HEK293 (cell line): ENCODE measurements around the gene ANKRD11.

Experiments used
- CTCF ChIP-seq: fragments of 450-650 bp; formaldehyde crosslinking; IDR thresholded peaks from 2 replicates; pipeline ENCODE4 v1.5.1; 2016; ENCODE audit warnings: missing biosample characterization, missing genetic modification characterization
- ELK4 ChIP-seq: IDR thresholded peaks from 2 replicates; pipeline ENCODE4 v1.6.1; 2011; ENCODE audit warnings: mild to moderate bottlenecking, low read depth, low read length, borderline replicate concordance
- PRDM1 ChIP-seq: fragments of 450-650 bp; formaldehyde crosslinking; IDR thresholded peaks from 2 replicates; pipeline ENCODE4; 2016; ENCODE audit warnings: missing biosample characterization, missing genetic modification characterization
- YY1 ChIP-seq: fragments of 450-650 bp; formaldehyde crosslinking; IDR thresholded peaks from 2 replicates; pipeline ENCODE4 v1.5.1; 2018; ENCODE audit warnings: missing biosample characterization, missing genetic modification characterization
- ZBTB21 ChIP-seq: fragments of 450-650 bp; formaldehyde crosslinking; IDR thresholded peaks from 2 replicates; pipeline ENCODE4 v1.5.1; 2017; ENCODE audit warnings: missing biosample characterization, missing genetic modification characterization
- ZNF10 ChIP-seq: fragments of 450-650 bp; formaldehyde crosslinking; IDR thresholded peaks from 2 replicates; pipeline ENCODE4 v1.5.1; 2017; ENCODE audit warnings: missing biosample characterization, missing genetic modification characterization
- ZNF23 ChIP-seq: fragments of 450-650 bp; formaldehyde crosslinking; IDR thresholded peaks from 2 replicates; pipeline ENCODE4 v1.5.1; 2016; ENCODE audit warnings: missing biosample characterization, missing genetic modification characterization, borderline replicate concordance
- ZNF341 ChIP-seq: fragments of 450-650 bp; formaldehyde crosslinking; IDR thresholded peaks from 2 replicates; pipeline ENCODE4; 2016; ENCODE audit warnings: low read depth, missing biosample characterization, missing genetic modification characterization
- ZNF558 ChIP-seq: fragments of 450-650 bp; formaldehyde crosslinking; IDR thresholded peaks from 2 replicates; pipeline ENCODE4 v1.5.1; 2016; ENCODE audit warnings: missing biosample characterization, missing genetic modification characterization
- ZNF639 ChIP-seq: fragments of 450-650 bp; formaldehyde crosslinking; IDR thresholded peaks from 2 replicates; pipeline ENCODE4 v1.5.1; 2016; ENCODE audit warnings: missing biosample characterization, missing genetic modification characterization
- ZNF830 ChIP-seq: fragments of 450-650 bp; IDR thresholded peaks from 2 replicates; pipeline ENCODE4 v1.5.0; 2018; ENCODE audit warnings: missing biosample characterization, missing genetic modification characterization, low read depth, mild to moderate bottlenecking, moderate library complexity
- TF ChIP-seq, protein P1 (sequence below): fragments of 450-650 bp; formaldehyde crosslinking; IDR thresholded peaks from 2 replicates; pipeline ENCODE4 v1.5.1; 2016; ENCODE audit warnings: missing biosample characterization, missing genetic modification characterization
- TF ChIP-seq, protein P2 (sequence below): fragments of 450-650 bp; formaldehyde crosslinking; conservative IDR thresholded peaks from 2 replicates; pipeline ENCODE4 v1.5.1; 2016; ENCODE audit warnings: low read depth, missing biosample characterization, missing genetic modification characterization

GRCh38 chr16:89460556-89460955 is 29.8 kb downstream of the ANKRD11 start:
- TF ChIP-seq ZNF558 (tag by site-specific recombination): no peak
- no peak for TF ChIP-seq CTCF
- TF ChIP-seq ZNF639: no peak
- no peak for TF ChIP-seq ELK4
- TF ChIP-seq, protein P1, sequence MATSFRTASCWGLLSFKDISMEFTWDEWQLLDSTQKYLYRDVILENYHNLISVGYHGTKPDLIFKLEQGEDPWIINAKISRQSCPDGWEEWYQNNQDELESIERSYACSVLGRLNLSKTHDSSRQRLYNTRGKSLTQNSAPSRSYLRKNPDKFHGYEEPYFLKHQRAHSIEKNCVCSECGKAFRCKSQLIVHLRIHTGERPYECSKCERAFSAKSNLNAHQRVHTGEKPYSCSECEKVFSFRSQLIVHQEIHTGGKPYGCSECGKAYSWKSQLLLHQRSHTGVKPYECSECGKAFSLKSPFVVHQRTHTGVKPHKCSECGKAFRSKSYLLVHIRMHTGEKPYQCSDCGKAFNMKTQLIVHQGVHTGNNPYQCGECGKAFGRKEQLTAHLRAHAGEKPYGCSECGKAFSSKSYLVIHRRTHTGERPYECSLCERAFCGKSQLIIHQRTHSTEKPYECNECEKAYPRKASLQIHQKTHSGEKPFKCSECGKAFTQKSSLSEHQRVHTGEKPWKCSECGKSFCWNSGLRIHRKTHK (tag by site-specific recombination): no peak
- TF ChIP-seq ZNF341: no peak
- TF ChIP-seq YY1 (tag by site-specific recombination): no peak
- TF ChIP-seq, protein P2, sequence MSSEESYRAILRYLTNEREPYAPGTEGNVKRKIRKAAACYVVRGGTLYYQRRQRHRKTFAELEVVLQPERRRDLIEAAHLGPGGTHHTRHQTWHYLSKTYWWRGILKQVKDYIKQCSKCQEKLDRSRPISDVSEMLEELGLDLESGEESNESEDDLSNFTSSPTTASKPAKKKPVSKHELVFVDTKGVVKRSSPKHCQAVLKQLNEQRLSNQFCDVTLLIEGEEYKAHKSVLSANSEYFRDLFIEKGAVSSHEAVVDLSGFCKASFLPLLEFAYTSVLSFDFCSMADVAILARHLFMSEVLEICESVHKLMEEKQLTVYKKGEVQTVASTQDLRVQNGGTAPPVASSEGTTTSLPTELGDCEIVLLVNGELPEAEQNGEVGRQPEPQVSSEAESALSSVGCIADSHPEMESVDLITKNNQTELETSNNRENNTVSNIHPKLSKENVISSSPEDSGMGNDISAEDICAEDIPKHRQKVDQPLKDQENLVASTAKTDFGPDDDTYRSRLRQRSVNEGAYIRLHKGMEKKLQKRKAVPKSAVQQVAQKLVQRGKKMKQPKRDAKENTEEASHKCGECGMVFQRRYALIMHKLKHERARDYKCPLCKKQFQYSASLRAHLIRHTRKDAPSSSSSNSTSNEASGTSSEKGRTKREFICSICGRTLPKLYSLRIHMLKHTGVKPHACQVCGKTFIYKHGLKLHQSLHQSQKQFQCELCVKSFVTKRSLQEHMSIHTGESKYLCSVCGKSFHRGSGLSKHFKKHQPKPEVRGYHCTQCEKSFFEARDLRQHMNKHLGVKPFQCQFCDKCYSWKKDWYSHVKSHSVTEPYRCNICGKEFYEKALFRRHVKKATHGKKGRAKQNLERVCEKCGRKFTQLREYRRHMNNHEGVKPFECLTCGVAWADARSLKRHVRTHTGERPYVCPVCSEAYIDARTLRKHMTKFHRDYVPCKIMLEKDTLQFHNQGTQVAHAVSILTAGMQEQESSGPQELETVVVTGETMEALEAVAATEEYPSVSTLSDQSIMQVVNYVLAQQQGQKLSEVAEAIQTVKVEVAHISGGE (tag by site-specific recombination): no peak
- no peak for TF ChIP-seq ZNF10 (tag by site-specific recombination)
- no peak for TF ChIP-seq PRDM1 (tag by site-specific recombination)
- TF ChIP-seq ZNF23 (tag by site-specific recombination): no peak
- TF ChIP-seq ZNF830 (tag by site-specific recombination): no peak
- no peak for TF ChIP-seq ZBTB21 (tag by site-specific recombination)
